UCSD-AML1 (cell line): ENCODE measurements around the gene FAT2.
"Not testable (repeated sequence)": the region's sequence is repeated elsewhere in the genome, so short reads cannot be mapped to it uniquely, and the experiment has no call there.

Experiments
- DNase-seq: peaks from one replicate; lab custom pipeline; 2025; ENCODE audit not compliant: unreplicated experiment; lab: John Stamatoyannopoulos, UW

The FAT2 gene

DNA sequence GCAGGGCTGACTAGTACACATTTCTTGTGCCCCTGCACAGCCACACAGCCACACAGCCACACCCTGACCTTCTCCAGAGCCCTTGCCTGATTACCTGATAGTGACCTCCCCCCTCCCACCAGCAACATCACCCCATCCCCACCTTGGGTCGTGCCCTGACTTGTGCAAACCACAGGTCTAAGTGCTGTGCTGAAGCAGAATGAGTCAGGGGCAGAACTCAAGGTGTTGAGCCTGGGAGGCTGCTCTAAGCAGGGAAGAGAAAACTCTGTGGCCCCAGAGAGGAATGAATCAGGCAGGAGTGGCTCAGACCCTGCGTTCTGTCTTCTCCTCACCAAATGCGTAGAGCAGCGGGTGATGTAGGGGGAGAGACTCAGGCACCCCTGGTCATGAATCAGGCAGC is 24.3 kb upstream of the FAT2 start:
- DNase-seq: no peak

DNA sequence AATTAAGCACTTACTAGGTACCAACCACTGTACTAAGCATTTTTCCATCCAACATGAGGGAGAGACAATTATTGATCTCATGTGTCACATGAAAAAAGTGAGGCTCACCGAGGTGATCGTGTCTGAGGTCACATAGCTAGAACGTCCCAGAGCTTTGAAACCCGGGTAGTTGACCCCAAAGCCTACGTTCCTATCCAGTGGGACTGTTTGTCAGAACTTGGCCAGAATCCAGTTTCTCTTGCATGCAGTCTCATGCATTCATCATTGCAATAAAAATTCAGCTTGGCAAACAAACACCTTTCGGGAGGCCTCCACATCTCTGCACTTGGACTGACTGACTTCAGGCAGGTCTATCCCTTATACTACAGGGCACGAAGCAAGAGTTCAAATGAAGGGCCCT is 23.4 kb upstream of the FAT2 start:
- no peak for DNase-seq

DNA sequence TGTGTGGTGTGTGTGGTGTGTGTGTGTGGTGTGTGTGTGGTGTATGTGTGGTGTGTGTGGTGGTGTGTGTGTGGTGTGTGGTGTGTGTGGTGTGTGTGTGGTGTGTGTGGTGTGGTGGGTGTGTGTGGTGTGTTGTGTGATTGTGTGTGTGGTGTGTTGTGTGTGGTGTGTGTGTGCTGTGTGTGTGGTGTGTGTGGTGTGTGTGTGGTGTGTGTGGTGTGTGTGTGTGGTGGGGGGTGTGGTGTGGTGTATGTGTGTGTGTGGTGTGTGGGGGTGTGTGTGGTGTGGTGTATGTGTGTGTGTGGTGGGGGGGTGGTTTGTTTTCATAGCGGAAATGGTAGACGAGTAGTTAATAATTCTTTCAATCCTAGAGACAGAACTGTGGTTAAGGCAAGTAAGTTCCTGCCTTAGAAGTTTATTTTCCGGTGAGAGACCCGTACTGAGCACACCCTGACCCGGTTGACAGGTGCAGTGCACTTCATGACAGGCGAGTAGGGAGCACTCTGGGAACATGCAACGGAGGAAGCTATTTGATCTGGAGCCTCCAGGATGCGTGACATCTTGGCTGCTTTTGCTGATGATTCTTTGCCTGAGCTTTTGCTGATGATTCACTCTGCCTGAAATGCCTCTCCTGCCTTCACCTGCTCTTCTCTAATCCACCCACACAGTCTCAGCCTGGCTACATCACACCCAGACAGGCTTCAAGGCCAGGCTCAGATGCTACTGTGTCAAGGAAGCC is 21.7 kb upstream of the FAT2 start:
- DNase-seq: no peak

DNA sequence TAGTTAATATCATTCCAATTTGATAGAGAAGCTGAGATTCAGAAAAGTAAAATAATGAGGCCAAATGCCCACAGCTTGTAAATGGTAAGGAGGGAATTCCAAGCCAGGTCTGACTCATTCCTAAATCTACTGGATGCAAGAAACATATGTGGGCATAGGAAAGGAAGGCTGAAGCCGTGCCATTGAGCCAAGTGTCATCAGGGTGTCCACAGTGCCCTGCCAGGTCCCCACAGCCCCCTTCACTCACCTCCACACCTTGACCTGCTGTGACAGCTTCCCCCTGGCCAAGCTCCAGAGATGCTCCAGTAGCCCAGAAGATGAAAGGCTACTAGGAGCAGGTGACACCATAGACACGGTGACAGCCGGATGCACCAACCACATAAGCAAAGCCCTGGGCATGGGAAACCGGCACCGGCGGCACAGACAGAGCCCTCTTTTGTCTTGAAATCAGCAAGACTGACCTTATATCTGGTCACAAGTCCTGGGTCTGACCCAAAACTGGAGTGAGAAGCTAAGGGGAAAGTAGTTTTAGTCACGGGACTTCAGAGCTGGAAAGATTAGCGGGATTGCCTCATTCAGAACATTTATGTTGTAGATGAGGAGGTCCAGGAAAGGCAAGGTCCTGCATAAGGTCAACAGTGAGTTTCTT is 20.1 kb upstream of the FAT2 start:
- DNase-seq: no peak

DNA sequence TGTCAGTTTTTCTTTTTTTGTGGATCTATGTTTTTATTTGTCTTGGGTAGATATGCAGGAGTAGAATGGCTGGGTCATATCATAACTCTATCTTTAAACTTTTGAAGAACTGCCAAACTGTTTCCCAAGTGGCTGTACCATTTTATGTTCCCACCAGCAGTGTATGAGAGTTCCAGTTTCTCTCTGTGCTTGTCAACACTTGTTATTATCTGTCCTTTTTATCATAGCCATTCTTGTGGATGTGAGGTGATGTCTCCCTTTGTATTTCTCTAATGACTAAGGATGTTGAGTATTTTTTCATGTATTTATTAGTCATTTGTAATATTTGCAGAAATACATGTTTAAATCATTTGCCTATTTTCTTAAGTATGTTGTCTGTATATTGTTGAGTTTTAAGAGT is 17.4 kb upstream of the FAT2 start:
- DNase-seq: no peak

DNA sequence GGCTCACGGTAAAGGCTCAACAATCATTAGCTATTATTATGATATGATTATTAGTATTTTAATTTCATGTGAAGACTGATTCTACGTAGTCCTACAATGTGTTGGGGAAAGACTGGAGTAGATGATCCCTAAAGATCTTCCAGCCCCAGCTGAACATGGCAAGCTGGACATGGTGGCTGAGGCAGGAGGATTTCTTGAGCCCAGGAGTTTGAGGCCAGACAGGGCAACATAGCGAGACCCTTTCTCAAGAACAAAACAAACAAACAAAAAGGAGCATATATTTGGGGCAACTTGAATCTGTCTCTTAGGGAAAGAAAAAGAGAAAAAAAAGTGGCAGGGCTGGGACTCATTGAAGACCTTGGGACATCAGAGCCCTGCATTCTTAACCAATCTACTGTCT is 16.2 kb upstream of the FAT2 start:
- DNase-seq: no peak

DNA sequence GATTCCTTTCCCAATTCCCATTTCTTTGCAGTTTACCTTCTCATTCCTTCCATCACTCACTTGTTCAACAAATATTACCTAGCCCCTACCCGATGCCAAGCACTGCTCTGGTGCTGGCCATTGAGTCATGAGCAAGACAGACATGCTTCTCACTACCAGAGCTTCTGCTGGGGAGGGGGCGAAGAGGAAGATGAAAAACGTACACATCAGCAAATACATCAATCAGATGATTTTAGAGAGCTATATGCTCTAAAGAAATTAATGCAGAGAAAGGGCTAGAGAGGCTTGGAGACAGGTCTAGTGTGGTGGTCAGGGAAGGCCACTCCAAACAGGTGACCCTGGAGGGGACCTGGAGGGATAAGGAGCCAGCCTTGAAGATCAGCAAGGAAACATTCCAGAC is 14.4 kb upstream of the FAT2 start:
- no peak for DNase-seq

DNA sequence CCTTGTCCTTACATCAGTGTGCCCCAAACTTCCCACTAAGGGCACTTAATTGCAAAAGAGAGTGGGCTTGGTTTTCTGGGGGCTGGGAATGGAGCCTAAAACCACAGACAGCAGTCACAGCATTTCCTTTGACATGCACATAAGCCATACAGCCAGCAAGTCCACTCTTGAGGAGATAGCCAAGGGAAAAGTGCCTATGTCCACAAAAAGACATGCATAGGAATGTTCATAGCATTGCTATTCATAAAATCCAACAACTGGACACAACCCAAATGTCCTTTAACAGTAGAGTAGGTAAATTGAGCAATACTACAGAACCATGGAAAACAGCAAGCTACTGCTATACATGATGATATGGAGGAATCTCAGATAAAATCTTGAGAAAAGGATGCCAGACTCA is 11.7 kb upstream of the FAT2 start:
- DNase-seq: no peak

DNA sequence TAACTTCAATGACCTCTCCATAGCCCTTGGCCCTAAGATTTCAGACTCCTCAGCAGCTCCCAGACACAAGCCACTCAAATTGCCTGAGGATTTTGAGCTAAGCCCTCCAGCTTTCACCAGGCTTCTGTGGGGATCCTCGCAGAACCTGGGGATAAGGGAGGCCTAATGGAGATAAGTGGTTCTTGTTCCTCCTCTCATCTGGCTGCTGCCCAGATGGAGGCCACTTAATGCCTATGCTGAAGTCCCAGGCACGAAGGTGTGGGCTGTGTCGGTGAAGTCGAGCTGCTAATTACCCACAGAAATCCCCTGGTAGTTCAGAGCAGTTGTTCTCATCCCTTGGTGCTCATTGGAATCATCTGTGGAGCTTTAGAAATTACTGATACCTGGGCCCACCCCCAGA is 10.3 kb upstream of the FAT2 start:
- DNase-seq: no peak

DNA sequence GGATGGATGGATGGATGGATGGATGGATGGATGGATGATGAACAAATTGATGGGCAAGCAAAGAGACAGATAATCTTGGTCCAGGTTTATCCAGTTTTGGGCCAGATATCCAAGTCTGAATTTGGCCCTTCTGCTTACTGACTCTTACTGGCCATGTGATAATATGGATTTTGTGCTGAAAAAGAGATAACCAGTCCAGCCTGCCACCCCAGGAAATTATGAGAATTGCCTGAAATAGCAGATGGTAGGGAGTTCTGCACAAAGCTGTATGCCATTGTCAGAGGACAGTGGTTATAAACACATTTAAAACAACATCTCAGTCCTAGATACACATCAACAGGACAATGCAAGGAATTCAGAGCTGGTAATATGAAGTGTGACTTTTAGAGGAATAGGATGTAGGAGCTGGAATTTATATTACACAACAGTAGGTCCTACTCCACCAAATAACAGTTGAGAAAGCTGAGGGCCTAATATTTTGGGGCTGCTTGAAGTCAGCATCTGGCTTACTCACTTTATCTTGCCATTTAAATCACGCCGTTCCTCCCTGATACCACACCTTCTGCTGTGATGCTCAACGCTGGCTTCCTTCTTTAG is 9.0 kb upstream of the FAT2 start:
- DNase-seq: no peak

DNA sequence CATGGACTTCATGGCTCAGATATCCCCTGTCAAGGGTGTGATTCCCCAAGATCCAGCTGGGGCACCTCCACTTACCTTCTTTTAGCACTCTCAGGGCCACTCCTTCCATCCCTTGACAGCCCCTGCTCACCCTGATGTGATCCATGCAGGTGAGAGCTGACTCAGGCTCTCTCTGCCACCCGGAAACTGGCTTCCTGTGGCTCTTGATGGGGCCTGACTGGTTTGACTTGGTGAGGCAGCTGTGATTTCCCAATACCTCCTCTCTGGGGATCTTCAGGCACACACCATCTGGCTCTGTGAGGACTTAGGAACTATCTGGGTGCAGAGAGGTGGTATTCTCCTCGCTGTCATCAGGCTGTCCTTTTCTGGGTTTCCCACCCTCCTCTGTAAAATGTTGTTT is 7.9 kb upstream of the FAT2 start:
- no peak for DNase-seq

DNA sequence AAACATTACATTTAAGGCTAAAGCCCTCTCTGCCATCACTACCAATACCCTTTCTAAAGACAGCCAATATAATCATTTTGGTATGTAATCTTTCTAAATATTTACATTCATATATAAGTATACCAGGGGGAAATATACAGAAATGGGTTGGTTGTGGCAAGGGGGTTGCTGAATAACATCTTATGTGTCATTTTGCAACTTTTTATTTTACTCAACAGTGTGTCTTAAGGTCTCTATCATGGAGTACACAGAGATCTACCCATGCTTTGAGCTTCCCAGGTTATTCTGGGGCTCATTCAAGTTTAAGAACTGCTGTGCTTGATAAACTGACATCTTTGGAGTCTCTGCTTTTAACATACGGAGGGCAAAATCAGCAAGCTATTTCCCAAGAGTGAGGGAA is 7.4 kb upstream of the FAT2 start:
- DNase-seq: no peak

DNA sequence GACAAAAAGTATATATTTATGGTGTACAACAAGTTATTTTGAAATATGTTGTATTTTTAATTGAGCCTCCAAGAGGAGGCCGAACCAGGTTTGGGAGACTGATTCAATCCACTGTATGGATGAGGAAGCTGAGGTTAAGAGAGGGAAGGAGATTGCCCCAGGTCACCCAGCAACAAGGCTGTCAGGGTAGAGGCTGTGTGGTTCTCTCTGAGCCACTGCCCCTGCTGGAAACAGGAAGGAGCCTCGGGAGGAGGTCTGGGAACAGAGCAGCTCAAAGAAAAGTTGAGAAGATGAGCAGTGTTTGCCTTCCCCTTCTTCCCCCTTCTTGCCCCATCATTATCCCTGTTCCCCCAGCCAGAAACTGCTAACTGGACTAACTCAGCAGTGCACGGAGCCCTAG is 6.6 kb upstream of the FAT2 start:
- no peak for DNase-seq

DNA sequence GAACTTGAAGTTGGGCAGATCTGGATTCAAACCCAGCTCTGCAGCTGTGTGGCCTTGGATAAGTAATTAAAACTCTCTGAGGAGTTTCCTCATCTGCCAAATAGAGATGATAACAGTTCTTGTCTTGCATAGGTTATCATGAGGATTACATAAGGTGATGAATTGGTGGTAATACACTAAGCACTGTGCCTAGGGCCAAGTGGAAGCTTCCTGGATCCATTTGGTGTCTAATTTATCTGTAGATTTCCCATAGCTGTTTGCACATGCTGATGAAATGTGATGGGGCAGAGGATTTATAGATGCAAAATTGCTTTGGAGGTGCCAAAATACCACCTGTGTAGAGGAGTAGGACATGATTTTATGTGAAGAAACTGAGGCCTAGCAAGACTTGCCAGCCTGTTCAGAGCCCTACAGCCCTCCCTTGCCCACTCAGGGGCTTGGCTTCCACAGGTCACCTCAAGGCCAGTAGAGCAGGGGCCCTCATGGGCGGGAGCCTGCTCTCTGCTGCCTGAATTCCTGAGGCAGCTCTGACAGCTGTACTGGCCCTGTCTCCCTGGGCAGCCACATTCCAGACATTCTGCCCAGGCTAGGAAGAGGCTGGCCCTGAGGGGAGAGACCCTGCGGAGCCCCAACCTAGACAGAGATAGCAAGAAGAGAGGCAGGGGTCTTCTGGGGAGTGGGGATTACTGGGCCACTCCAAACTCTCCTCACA is 5.9 kb upstream of the FAT2 start:
- no peak for DNase-seq

DNA sequence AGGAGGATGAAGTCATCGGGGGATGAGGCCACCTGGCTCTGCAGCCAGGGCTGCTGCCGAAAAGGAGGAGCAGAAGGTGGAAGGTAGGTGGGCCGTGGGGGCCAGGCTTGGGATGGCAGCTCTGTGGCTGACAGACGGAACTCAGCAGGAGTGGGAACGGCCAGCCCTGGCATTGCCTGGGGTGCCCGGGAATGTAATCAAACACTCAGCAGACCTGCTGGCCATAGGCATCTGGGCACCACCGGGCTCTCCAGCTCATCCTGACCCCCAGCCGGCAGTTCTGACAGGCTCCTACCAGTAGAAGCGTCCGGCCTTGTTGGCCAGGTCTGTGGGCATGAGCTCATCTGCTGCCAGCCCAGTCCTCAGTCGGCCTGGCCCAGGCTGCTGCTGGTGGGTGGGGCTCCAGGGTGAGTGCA is 4.3 kb upstream of the FAT2 start:
- DNase-seq: no peak

DNA sequence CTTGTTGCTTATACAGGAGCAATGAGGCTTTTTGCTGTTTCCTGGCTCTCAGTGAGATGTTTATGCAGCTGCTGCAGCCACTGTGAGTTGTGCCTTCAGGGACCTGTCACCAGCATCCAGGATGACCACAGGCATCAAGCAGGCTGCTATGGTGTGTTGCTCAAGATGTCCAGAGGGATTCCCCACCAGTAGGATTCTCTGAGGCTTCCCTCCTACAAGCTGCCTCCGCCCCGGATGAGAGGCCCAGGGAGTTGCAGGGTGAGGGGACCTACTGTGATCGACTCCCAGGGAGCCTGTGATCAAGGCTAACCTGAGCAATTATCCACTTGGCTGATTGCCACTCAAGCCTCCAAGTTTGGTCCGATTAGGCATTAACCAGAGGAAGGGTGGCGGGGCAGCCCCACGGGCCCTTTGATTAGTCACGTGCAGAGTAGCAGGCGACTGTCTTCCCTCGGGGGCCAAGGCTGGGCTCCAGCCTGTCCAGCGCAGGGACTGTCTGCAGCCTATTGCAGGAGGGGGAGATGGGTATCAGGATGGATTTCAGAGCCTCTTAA is 1.8 kb upstream of the FAT2 start:
- DNase-seq: no peak

DNA sequence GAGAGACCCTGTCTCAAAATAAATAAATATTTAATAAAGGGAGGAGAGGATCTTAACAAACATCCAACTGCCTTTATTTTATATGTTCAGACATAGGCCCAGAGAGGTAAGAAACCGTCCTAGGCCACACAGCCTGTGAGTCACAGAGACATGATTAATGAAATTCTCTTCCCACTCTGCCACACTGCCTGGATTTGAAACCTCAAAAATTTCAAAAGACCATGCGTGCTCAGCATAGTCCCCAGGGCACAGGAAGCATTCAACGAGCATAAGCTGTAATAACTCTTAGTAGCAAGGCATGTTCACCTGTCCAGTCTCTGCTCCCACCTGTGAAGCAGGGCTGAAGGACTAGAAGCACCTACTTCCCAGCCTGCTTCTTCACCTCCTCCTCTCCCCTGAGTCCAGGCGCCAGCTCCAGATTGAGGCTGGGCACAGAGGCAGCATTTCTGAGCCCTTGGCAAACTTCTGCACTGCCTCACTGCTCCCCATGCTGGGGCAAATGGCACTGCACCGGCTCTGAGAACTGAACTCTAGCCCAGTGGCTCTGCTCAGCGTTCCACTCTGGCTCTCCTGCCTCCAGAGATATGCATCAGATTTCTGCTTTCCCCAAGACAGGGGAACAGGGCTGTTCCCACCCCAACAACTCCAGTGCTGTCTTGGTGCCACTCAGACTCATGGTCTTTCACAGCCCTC is 1.1 kb downstream of the FAT2 start:
- no peak for DNase-seq

DNA sequence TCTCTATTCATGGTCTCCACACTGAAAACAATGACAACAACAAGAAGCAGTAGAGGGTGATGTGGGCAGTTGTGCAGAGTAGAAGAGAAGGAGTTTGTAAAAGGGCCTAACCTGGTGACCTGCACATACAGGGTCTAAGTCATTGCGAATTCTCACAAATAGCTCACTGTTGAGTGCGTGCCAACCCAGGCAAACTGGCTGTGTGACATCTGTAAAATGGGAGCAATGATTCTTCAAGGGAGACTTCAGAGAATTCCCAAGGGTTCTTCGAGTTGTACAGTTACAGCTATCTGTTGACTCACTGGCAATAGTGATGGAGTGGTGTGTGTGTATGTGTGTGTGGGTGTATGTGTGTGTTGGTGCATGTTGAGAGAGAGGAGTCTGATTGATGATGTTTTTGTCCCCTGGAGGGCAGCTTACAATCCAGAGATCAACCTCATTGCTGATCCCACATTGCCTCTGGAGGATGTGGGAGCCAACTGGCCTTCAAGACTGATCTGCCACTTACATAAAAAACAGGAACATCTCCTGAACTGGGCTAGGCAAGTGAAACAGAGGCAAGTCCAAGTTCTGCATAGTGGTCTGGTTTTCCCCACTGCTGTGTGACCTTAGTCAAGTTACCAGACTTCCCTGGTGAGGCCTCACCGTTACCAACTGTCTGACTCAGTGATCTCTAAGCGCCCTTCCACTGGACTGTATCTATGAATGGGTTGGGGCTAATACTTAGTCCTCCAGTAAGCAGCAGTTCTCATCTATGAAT is 3.2 kb downstream of the FAT2 start:
- no peak for DNase-seq

DNA sequence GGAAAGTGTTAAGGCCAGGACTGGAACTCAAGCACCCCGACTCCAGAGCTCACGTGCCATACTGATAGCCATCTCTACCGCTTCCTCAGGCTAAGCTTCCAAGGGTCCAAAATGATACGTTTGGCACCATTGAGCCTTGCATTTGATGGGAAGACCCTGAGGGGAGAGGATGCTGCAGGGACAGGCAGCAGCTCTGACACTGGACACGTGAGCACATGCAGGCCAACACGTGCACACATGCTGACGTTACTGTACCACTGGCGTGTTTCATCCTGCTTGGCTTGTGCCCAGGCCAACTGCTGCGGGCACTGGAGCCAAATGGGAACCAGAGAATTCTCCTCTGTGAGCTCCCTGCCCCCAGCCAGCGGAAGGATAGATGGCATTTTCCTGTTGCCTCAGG is 5.2 kb downstream of the FAT2 start:
- no peak for DNase-seq

DNA sequence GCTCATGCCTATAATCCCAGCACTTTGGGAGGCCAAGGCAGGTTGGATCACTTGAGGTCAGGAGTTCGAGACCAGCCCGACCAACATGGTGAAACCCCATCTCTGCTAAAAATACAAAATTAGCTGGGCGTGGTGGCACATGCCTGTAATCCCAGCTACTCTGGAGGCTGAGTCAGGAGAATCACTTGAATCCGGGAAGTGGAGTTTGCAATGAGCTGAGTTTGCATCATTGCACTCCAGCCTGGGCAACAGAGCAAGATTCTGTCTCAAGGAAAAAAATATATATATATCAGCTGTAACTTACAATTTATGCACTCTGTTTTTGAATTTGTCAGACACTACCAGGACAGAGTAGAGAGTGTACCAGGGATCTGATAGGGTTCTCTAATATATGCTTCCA is 5.8 kb downstream of the FAT2 start:
- DNase-seq: not testable (repeated sequence)
